ENCODE data around the gene STAB2.

STAB2 gene

DNA sequence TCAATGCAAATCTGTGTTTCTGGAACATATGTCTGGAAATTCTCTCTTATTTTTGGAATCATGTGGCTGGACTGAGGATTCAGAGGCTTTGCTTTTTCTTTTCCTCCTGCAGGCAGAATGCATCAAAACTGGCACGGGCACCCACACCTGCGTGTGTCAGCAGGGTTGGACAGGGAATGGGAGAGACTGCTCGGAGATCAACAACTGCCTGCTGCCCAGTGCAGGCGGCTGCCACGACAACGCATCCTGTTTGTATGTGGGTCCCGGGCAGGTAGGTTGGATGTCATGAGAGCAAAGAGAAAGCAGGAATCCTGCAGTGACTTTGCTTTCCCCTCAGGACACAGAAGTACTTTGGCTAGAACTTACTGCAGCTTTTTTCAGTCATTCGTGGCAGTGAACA is 90.3 kb downstream of the STAB2 start:
- H3K9ac ChIP-seq (ENCODE audit: low read depth, low read length) = no peak overlapping the region
- no peak overlapping the region for H3K4me3 ChIP-seq (ENCODE audit: low read length)
- peaks cover 5% of the 10 kb centered on the region for H3K27me3 ChIP-seq (ENCODE audit: control insufficient read depth, insufficient read depth, low read length)
- H3K36me3 ChIP-seq (ENCODE audit: insufficient read depth, low read length) = no peaks in the 10 kb centered on the region
- H3K4me1 ChIP-seq (ENCODE audit: control insufficient read depth, insufficient read depth, low read length) = peaks cover 4% of the 10 kb centered on the region
- H3K9me3 ChIP-seq (replicated peaks; ENCODE audit: low read length) = no peaks in the 10 kb centered on the region
- no peak overlapping the region for H3K4me2 ChIP-seq (ENCODE audit: low read length)

DNA sequence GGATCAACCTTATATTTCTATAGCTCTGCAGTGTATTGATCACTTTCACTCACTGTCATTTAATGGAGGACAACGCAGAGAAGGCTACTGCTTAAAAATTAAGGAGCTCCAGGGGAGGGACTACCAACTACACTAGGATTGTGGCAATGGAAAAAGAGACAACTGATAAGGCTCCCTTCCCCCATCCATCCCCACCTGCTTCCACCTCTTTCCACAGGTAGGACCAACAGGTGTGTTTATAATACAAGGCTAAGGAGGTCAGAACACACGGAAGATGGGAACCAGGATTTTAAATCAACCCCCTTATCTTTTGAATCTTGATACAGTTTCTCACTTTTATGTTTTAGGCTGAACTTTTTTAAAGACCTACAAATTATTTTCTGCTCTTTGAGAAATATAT is 90.8 kb downstream of the STAB2 start:
- peaks cover 5% of the 10 kb centered on the region for H3K27me3 ChIP-seq (ENCODE audit: control insufficient read depth, insufficient read depth, low read length)
- no peaks in the 10 kb centered on the region for H3K36me3 ChIP-seq (ENCODE audit: insufficient read depth, low read length)
- H3K4me2 ChIP-seq (ENCODE audit: low read length) = no peak overlapping the region
- no peak overlapping the region for H3K4me3 ChIP-seq (ENCODE audit: low read length)
- no peaks in the 10 kb centered on the region for H3K4me1 ChIP-seq (ENCODE audit: control insufficient read depth, insufficient read depth, low read length)
- H3K9ac ChIP-seq (ENCODE audit: low read depth, low read length) = no peak overlapping the region
- no peaks in the 10 kb centered on the region for H3K9me3 ChIP-seq (replicated peaks; ENCODE audit: low read length)

DNA sequence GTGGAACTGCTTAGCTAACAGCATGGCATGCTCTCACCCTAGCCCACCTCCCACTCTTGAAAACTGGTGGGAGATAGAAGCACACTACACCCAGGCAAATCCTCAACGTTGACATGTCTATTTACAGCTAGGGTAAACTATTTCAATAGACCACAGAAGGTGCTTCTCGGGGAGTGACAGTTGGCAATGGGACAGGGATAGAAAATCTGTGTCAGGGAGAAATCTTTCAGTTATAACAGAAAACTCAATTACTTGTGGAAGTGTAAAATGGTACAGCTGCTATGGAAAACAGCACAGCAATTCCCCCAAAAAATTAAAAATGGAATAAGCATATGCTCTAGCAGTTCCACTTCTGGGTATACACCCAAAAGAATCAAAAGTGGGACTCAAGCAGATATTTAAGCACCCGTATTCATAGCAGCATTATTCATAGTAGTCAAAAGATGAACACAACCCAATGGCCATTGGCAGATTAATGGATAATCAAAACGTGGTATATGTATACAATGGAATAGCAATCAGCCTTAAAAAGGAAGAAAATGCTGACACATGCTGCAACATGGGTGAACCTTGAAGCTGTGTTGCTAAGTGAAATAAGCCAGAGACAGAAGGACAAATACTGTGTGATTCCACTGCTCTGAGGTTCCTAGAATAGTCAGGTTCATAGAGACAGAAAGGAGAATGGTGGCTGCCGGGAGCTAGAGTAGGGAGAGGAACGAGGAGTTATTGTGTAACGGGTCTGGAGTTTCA is 92.5 kb downstream of the STAB2 start:
- no peak overlapping the region for H3K9ac ChIP-seq (ENCODE audit: low read depth, low read length)
- no peaks in the 10 kb centered on the region for H3K9me3 ChIP-seq (replicated peaks; ENCODE audit: low read length)
- no peak overlapping the region for H3K4me3 ChIP-seq (ENCODE audit: low read length)
- H3K4me1 ChIP-seq (ENCODE audit: control insufficient read depth, insufficient read depth, low read length) = no peaks in the 10 kb centered on the region
- H3K27me3 ChIP-seq (ENCODE audit: control insufficient read depth, insufficient read depth, low read length) = peaks cover 15% of the 10 kb centered on the region
- H3K36me3 ChIP-seq (ENCODE audit: insufficient read depth, low read length) = no peaks in the 10 kb centered on the region
- H3K4me2 ChIP-seq (ENCODE audit: low read length) = no peak overlapping the region

DNA sequence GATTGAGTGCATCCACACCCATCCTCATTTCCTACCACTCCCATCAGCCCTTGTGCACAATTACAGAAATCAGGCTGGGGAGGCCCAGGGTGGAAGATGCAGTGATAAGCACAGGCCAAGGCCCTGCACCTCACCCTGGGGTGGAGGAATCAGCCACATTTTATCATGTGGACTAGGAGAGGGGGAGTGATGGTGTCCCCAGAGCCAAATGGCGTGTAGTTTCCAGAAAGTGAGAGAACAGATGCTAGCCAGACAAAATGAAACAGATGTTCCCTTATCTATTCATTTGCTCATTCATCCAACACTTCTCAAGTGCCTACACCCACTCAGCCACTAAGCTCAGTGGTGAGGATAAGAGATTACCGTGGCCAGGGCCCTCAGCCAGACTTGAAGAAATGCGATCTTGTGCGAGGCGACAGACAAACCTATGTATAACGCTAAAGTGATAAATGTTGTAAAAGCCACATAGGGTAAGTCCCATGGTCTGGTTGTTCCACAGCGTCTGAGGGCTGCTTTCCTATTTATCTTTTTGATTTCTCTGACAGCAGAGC is 93.6 kb downstream of the STAB2 start:
- no peaks in the 10 kb centered on the region for H3K9me3 ChIP-seq (replicated peaks; ENCODE audit: low read length)
- H3K4me2 ChIP-seq (ENCODE audit: low read length) = no peak overlapping the region

DNA sequence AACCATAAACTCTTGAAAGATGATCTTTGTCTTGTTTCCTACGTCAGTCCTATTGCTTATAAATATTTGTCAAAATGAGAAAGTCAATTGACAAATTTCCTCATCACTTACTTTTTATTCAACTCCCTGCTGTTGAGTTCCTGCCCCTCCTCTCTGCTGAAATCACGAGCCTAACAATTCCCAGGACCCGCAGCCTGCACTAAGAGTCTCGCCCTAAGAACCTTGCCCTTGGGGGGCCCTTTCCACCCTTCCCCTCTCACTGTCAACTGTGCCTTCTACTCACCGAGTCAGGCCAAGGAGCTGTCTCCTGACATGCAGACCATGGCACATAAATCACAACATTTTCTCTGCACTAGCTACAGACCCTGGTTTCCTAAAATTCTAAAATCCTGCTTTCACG is 99.0 kb downstream of the STAB2 start:
- Histone ChIP-seq H3K4me1 (ENCODE audit: control insufficient read depth, insufficient read depth, low read length) (no peaks in the 10 kb centered on the region), H3K9ac (ENCODE audit: low read depth, low read length) (no peak overlapping the region), H3K36me3 (ENCODE audit: insufficient read depth, low read length) (no peaks in the 10 kb centered on the region), H3K4me3 (ENCODE audit: low read length) (no peak overlapping the region), H3K9me3 (replicated peaks; ENCODE audit: low read length) (no peaks in the 10 kb centered on the region), H3K27me3 (ENCODE audit: control insufficient read depth, insufficient read depth, low read length) (peaks cover 16% of the 10 kb centered on the region), H3K4me2 (ENCODE audit: low read length) (no peak overlapping the region)

More for the DNA sequence above, 93.6 kb downstream of the STAB2 start:
- H3K36me3 ChIP-seq (ENCODE audit: insufficient read depth, low read length) = no peaks in the 10 kb centered on the region
- H3K9ac ChIP-seq (ENCODE audit: low read depth, low read length) = no peak overlapping the region
- H3K4me3 ChIP-seq (ENCODE audit: low read length) = no peak overlapping the region
- peaks cover 18% of the 10 kb centered on the region for H3K27me3 ChIP-seq (ENCODE audit: control insufficient read depth, insufficient read depth, low read length)
- no peaks in the 10 kb centered on the region for H3K4me1 ChIP-seq (ENCODE audit: control insufficient read depth, insufficient read depth, low read length)

DNA sequence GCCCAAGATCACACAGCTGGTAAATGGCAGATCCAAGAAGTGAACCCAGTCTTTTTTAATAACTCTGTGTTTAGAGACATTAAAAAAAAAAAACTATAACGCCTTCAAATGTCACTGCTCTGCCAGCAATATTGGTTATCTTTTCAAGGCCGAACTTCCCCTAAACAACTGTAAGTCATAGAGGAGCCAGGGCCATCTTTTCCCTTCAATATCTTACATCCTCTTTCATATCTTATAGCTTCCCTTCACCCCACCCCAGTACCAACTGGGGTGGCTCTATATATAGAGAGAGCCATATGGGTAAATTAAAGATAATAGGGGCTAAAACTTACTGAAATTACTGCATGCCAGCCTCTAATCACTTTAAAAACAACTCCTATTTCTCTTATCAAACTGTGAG is 100.2 kb downstream of the STAB2 start:
- H3K4me2 ChIP-seq (ENCODE audit: low read length) = no peak overlapping the region
- no peaks in the 10 kb centered on the region for H3K36me3 ChIP-seq (ENCODE audit: insufficient read depth, low read length)
- H3K4me3 ChIP-seq (ENCODE audit: low read length) = no peak overlapping the region
- no peak overlapping the region for H3K9ac ChIP-seq (ENCODE audit: low read depth, low read length)
- peaks cover 16% of the 10 kb centered on the region for H3K27me3 ChIP-seq (ENCODE audit: control insufficient read depth, insufficient read depth, low read length)
- H3K4me1 ChIP-seq (ENCODE audit: control insufficient read depth, insufficient read depth, low read length) = no peaks in the 10 kb centered on the region
- H3K9me3 ChIP-seq (replicated peaks; ENCODE audit: low read length) = no peaks in the 10 kb centered on the region

DNA sequence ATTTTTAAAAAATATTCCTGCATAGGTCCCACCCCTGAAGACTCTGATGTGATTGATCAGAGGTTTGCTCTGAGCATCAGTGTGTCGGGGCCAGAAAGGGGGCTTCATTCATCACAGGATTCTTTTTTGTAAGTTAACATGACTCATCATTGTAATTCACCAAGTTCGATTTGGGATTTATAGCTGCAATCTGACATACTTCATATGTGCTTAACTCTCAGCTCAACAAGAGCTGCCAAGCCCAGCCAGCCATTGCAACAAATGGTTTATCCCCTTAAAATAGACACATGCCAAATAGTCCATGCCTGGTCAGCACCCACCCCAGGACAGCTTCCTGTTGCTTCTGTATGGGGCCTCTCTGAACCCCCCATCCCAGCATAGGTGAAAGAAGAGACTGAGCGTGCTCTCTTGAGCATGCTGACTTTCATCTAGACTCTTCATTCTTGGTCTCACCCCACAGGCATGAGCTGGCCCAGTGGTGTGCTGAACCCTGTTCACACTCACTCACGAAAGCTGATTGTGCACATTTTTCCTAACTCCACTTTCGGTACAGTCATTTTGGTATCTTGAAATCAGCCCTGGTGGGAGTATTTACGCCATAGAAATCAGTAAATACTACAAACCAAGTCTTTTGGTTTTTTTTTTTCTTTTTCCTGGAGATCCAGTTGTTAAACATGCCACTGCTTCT is 101.4 kb downstream of the STAB2 start:
- H3K4me2 ChIP-seq (ENCODE audit: low read length) = no peak overlapping the region
- no peaks in the 10 kb centered on the region for H3K36me3 ChIP-seq (ENCODE audit: insufficient read depth, low read length)
- no peaks in the 10 kb centered on the region for H3K4me1 ChIP-seq (ENCODE audit: control insufficient read depth, insufficient read depth, low read length)
- no peak overlapping the region for H3K9ac ChIP-seq (ENCODE audit: low read depth, low read length)
- H3K4me3 ChIP-seq (ENCODE audit: low read length) = no peak overlapping the region
- H3K27me3 ChIP-seq (ENCODE audit: control insufficient read depth, insufficient read depth, low read length) = peaks cover 15% of the 10 kb centered on the region
- no peaks in the 10 kb centered on the region for H3K9me3 ChIP-seq (replicated peaks; ENCODE audit: low read length)

DNA sequence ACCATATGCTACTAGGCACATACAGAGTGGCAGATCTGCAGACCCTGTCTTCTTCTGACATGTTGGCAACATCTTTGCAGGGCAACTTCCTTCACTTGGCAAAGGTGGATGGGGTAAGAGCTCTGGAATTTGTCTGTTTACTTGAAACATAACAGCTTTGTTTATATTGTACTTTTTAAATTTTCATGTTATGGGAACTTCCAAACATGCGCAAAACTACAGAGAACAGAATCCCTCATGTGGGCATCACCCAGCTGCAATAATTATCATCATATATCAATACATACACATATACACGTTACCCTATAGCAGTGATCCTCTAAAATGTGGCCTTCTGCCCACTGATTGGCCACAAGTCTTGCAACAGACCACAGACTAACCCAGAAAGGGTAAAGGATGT is 103.4 kb downstream of the STAB2 start:
- Histone ChIP-seq H3K27me3 (ENCODE audit: control insufficient read depth, insufficient read depth, low read length) (peaks cover 2% of the 10 kb centered on the region), H3K9ac (ENCODE audit: low read depth, low read length) (no peak overlapping the region), H3K9me3 (replicated peaks; ENCODE audit: low read length) (no peaks in the 10 kb centered on the region), H3K4me1 (ENCODE audit: control insufficient read depth, insufficient read depth, low read length) (no peaks in the 10 kb centered on the region), H3K4me2 (ENCODE audit: low read length) (no peak overlapping the region), H3K36me3 (ENCODE audit: insufficient read depth, low read length) (no peaks in the 10 kb centered on the region), H3K4me3 (ENCODE audit: low read length) (no peak overlapping the region)

DNA sequence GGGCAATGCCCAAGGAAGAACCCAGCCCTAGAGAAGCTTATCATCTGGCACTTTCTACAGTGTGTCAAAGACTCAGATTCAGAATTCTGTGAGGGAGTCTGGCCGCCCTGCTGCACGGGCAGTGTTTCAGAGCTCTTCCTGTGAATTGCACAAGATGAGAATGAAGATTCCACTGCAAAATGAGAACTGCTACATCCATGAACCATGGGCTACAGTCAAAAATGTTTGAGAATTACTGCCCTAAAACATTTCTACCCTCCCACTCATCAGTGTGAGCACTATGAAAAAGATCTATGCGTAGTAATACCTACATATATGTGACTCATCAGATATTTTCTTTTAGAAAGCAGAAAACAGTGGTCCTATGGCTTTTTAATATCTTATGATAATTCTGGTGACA is 104.0 kb downstream of the STAB2 start:
- no peaks in the 10 kb centered on the region for H3K9me3 ChIP-seq (replicated peaks; ENCODE audit: low read length)
- H3K27me3 ChIP-seq (ENCODE audit: control insufficient read depth, insufficient read depth, low read length) = peaks cover 7% of the 10 kb centered on the region
- H3K4me3 ChIP-seq (ENCODE audit: low read length) = no peak overlapping the region
- H3K4me2 ChIP-seq (ENCODE audit: low read length) = no peak overlapping the region
- H3K36me3 ChIP-seq (ENCODE audit: insufficient read depth, low read length) = no peaks in the 10 kb centered on the region
- no peak overlapping the region for H3K9ac ChIP-seq (ENCODE audit: low read depth, low read length)
- no peaks in the 10 kb centered on the region for H3K4me1 ChIP-seq (ENCODE audit: control insufficient read depth, insufficient read depth, low read length)

DNA sequence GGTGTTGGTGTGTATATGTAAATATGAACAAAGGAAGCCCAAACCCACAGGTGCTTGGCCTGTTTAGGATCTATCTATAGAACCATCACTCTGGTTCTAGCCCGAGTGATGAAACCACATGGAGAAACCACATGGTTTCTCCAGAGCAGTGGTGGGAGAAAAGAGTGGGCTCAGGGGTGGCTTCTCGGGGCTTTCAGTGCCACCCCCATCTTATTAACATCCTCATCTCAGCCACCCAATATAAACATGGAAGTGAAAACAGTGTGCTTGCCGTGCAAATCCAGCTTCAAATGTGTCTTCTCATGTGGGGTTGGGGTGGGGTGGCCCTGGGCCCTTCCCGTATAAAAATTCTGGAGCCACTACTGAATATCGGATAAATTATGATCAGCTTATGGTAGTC is 109.0 kb downstream of the STAB2 start:
- no peak overlapping the region for H3K4me2 ChIP-seq (ENCODE audit: low read length)
- H3K9ac ChIP-seq (ENCODE audit: low read depth, low read length) = no peak overlapping the region
- H3K4me3 ChIP-seq (ENCODE audit: low read length) = no peak overlapping the region
- H3K36me3 ChIP-seq (ENCODE audit: insufficient read depth, low read length) = no peaks in the 10 kb centered on the region
- H3K4me1 ChIP-seq (ENCODE audit: control insufficient read depth, insufficient read depth, low read length) = no peaks in the 10 kb centered on the region
- H3K27me3 ChIP-seq (ENCODE audit: control insufficient read depth, insufficient read depth, low read length) = peaks cover 32% of the 10 kb centered on the region
- H3K9me3 ChIP-seq (replicated peaks; ENCODE audit: low read length) = no peaks in the 10 kb centered on the region

DNA sequence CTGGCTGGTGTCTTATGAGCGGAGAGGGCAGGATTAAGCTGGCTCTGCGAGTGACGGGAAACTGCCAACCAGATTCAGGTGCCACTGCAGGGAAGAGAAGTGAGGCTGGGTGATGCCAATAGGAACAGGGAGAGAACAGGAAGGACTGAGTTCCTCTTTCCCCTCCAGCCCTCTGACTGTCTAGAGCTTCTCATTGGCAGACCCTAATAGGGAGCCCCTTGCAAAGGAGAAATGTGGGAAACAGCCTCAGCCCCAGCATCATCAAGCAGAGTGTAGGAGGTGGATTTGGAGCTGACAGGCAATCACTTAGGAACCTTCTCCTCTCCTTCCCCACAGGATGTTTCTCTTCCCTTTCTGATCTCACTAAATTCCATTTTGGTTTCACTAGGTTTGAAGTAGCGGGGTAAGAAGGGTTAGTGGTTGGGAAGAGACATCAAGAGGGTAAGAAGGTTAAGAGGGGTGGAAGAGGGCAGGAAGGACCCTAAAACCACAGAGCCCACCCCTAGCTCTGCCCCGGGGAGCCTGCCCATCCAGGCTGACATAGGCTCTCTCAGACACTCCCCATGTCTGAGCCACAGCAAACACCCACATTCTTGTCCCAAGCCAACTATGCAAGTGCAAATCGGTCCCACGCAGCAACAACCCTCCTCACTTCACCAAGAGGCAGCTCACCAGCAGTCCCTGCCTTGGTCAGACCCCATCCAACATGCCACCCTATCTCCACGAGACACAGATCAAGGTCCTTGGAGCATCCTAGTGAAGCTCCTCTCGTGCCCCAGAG is 111.1 kb downstream of the STAB2 start:
- Histone ChIP-seq H3K4me2 (ENCODE audit: low read length) (no peak overlapping the region), H3K36me3 (ENCODE audit: insufficient read depth, low read length) (no peaks in the 10 kb centered on the region), H3K4me1 (ENCODE audit: control insufficient read depth, insufficient read depth, low read length) (no peaks in the 10 kb centered on the region), H3K4me3 (ENCODE audit: low read length) (no peak overlapping the region), H3K9me3 (replicated peaks; ENCODE audit: low read length) (no peaks in the 10 kb centered on the region), H3K9ac (ENCODE audit: low read depth, low read length) (no peak overlapping the region), H3K27me3 (ENCODE audit: control insufficient read depth, insufficient read depth, low read length) (peaks cover 32% of the 10 kb centered on the region)

Data from skeletal muscle satellite cell (primary cell).